ENCODE results near the gene HSD17B12.

Gene HSD17B12

DNA sequence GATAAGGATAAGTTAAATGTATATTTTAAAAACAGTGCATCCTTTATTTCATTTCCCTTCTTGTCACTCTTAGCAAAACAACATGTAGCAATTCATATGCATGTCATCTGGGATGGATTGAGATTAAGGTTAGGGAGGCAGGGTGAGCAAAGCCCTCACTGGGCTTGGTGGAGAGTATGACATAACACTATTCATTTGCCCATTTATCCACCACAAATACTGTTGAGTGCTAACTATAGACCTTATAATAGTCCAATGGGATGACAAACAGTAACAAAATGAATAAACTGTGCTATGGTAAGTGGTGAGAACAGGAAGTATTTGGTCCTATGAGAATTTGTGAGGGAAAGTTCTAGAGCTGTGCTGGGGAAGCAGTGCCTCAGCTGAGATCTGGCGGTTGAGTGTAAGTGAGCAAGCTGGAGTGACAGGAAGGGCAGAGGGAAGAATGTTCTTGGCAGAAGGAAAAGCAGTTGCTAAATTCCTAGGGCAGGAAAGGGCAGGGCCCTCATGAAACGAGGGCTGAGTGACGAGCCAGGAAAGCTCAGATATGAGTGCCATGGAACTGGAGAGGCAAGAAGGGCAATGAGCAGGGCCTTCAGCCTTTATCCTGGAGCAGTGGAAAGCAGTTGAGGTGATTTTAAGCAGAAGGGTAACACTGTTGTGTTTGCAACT, 6.7 kb downstream of the HSD17B12 start:
- in situ Hi-C loops (cut with MboI; ENCODE audit: low sequenced_read_pairs), result no loop called here

- in situ Hi-C loops (cut with MboI; ENCODE audit: low sequenced_read_pairs), result no loop called here
Observed at GRCh38 chr11:43688394-43688793, 7.9 kb downstream of the HSD17B12 start.

GRCh38 chr11:43689167-43689566, 8.6 kb downstream of the HSD17B12 start:
- in situ Hi-C loops (cut with MboI; ENCODE audit: low sequenced_read_pairs), result no loop called here

GRCh38 chr11:43690929-43691725, 10.6 kb downstream of the HSD17B12 start:
- in situ Hi-C loops (cut with MboI; ENCODE audit: low sequenced_read_pairs), result no loop called here

- in situ Hi-C loops (cut with MboI; ENCODE audit: low sequenced_read_pairs), result no loop called here
Observed at GRCh38 chr11:43691806-43692205, 11.3 kb downstream of the HSD17B12 start.

DNA sequence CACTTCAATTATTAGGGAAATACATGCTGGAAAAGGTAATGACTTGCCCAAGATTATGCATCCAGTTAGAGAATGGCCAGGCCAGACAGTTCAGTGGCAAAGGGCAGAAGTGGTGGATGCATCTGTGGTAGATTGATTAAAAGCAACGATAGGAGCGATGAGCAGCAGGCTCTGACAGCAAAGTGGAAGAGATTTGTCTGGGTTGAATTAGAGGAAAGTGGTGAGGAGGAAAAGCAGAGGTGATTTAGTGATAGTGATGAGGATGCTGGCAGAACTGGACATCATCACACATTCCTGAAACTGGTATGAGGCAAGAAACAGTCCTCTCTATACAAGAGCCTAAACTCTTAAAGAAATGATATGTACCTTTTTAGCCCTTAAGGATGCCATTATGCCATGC, 12.5 kb downstream of the HSD17B12 start:
- in situ Hi-C loops (cut with MboI; ENCODE audit: low sequenced_read_pairs), result no loop called here

DNA sequence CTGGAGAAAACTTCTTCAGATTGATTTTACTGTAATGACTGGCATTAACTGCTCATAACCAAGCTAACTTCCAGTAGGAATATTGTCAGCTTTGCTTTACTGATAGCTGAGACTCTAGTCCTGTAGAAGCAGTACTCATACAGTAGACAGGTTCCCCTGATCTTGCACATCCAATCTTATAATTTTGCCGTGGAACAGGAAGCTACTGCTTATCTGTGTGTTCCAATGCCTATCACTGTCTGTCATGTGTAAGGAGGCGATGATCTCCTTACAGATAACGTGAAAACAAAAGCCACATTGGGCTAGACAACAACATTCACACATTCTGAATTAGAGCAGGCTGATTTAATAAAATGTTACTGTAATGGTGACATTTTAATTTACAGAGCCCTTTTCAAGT, 13.2 kb downstream of the HSD17B12 start:
- in situ Hi-C loops (cut with MboI; ENCODE audit: low sequenced_read_pairs), result no loop called here

GRCh38 chr11:43694477-43694876, 13.9 kb downstream of the HSD17B12 start:
- in situ Hi-C loops (cut with MboI; ENCODE audit: low sequenced_read_pairs), result no loop called here

DNA sequence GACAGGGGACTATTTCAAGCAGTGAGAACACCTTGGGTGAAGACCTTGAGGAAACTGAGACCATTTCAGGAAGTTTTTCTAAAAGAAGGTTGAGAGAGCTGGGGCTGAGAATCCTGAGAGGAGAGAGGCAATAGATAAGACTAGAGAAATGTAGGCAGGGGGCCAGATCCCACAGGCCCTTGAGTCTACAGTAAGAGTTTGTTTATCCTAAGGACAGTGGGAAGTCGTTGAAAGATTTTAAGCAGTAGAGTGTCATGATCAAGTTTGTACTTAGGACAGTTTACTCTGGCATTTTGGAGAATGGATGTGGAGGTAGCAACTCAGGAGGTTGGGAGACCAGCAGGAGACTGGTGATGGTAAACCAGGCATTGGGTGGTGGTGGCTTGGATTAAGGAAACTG, 17.1 kb downstream of the HSD17B12 start:
- in situ Hi-C loops (cut with MboI; ENCODE audit: low sequenced_read_pairs), result no loop called here

GRCh38 chr11:43699870-43700269, 19.3 kb downstream of the HSD17B12 start:
- in situ Hi-C loops (cut with MboI; ENCODE audit: low sequenced_read_pairs), result no loop called here

DNA sequence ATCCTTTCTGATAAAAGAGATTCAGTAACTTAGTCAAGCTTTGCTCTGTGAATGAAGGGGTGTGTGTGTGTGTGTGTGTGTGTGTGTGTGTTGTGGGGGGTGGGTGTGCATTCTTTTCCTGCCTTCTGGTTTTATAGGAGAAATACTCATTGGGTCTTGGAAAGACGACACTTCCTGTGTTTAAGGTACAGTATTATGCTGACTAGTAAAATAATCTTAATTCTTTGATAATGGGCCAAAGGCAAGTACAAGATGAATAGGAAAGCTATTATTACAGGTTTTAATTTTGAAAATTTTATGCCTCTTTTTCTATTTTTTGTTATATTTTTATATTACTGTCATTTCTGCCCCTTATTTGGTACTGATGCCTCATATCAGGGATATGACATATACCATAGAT, 26.1 kb downstream of the HSD17B12 start:
- in situ Hi-C loops (cut with MboI; ENCODE audit: low sequenced_read_pairs), result no loop called here

- in situ Hi-C loops (cut with MboI; ENCODE audit: low sequenced_read_pairs), result no loop called here
Observed at GRCh38 chr11:43708776-43709175, 28.2 kb downstream of the HSD17B12 start.

GRCh38 chr11:43709689-43710088, 29.2 kb downstream of the HSD17B12 start:
- in situ Hi-C loops (cut with MboI; ENCODE audit: low sequenced_read_pairs), result no loop called here

DNA sequence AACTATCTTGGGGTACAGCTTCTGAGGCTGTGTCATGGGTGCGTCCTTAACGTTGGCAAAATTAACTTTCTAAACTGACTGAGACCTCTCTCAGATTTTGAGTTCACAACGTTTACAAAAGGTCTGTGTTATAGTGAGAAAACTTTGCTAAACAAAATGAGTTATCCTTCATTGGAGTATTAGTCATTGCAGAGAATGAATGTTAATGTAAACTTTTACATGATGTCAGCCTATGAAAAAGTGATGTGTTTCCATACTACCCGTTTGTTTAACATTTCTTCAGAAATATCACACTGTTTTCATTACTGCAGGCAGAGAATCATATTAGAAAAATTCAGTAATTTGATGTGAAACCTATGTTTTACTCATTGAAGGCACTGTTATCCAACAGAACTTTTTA, 32.1 kb downstream of the HSD17B12 start:
- in situ Hi-C loops (cut with MboI; ENCODE audit: low sequenced_read_pairs), result no loop called here

- in situ Hi-C loops (cut with MboI; ENCODE audit: low sequenced_read_pairs), result no loop called here
Observed at GRCh38 chr11:43718373-43718772, 37.8 kb downstream of the HSD17B12 start.

DNA sequence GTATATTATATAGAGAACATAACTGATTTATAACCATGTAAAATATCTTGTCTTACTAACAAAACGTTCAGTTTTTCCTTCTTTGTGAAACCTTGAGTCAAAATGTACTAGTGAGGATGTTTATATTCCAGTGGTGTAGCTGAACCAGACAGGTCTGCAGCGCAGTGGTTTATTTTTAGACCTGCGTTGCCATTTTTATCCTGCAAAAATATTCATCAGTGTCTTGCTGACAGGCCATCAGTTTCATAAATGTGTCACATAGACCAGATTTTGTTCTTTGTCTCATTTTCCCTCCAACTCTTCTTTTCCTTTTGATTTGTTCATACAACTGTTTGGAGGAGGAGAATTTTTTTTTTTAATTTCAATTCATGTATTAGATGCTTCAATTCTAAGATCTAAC, 43.1 kb downstream of the HSD17B12 start:
- in situ Hi-C loops (cut with MboI; ENCODE audit: low sequenced_read_pairs), result no loop called here

- in situ Hi-C loops (cut with MboI; ENCODE audit: low sequenced_read_pairs), result no loop called here
Observed at GRCh38 chr11:43732225-43732624, 51.7 kb downstream of the HSD17B12 start.

- in situ Hi-C loops (cut with MboI; ENCODE audit: low sequenced_read_pairs), result no loop called here
Observed at GRCh38 chr11:43734256-43734655, 53.7 kb downstream of the HSD17B12 start.

GRCh38 chr11:43735115-43735514, 54.6 kb downstream of the HSD17B12 start:
- in situ Hi-C loops (cut with MboI; ENCODE audit: low sequenced_read_pairs), result no loop called here

DNA sequence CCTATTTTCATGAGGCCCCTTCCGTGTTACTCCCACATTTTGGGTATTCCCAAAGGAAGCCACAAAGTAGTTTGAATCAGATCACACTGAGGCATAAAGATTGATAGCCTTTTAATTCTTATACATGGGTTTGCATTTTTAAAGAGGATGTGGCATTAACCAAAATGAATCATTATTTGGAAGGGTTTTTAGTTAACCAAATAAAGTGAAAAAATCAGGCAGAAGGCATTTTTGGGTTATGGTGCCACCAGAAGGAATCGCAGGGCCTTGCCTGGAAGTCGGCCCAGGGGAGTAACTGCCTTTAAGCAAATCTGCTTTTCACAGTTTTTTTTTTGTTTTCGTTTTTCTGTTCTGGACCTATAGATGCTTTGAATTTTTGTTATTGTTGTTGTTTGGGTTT, 55.4 kb downstream of the HSD17B12 start:
- in situ Hi-C loops (cut with MboI; ENCODE audit: low sequenced_read_pairs), result no loop called here

DNA sequence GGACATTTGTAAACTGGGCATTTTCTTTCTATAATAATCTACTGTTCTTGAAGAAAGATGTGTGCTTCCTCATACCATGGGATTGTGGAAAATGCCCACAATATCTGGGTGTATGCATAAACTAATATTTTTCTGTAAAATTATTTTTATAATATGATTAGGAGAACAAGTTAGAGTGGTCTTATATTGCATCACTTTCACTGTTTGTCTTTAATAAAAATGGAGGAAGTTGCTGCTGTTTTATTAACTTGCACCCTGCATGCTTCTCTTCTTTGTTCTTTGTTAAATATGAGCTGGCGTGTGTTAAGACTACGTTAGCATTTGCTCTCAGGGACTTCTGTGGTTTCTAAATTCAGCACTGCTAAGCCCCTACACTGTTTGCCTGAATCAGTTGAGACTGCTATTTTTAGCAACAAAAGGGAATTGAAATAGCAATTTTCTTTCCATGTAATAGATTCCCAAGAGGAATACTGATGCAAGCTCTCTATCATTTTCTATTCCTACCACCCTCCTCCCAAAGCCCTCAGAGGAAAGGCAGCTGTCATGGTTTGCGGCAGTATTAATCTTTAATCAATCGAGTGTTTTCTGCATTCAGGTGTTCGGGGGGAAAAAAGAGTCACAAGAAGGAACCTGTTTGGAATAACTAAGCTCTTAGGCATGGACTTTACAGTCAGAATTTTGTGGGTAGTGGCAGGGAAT, 56.1 kb downstream of the HSD17B12 start:
- in situ Hi-C loops (cut with MboI; ENCODE audit: low sequenced_read_pairs), result no loop called here

- in situ Hi-C loops (cut with MboI; ENCODE audit: low sequenced_read_pairs), result no loop called here
Observed at GRCh38 chr11:43737201-43737590, 56.7 kb downstream of the HSD17B12 start.
